GM18499 (cell line): ENCODE data around the gene ITGA11.
"Not testable (repeated sequence)": the region's sequence is repeated elsewhere in the genome, so short reads cannot be mapped to it uniquely, and the experiment has no call there.

ENCODE experiments used
- ATAC-seq: cut with Tn5 transposase; IDR thresholded peaks from one replicate; pipeline ENCODE4 v1.9.1; 2021; ENCODE audit warnings: moderate number of reproducible peaks; ENCODE audit not compliant: insufficient read depth, unreplicated experiment

ITGA11 gene

DNA sequence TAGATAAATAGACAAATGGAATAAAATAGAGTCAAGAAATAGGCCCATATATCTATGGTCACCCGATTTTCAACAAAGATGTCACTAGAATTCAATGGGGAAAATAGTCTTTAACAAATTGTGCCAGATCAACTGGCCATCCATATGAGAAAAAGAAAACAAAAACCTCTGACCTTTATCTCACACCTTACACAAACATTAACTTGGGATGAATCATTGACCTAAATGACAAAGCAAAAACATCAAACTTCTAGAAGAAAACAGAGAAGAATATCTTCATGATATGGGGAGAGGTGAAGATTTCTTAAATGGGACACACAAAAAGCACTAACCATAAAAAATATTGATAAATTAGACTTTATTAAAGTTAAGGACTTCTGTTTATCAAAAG, 31.9 kb downstream of the ITGA11 start:
- no peak for ATAC-seq

- ATAC-seq: no peak
Observed at GRCh38 chr15:68399096-68400065, 32.6 kb downstream of the ITGA11 start.

DNA sequence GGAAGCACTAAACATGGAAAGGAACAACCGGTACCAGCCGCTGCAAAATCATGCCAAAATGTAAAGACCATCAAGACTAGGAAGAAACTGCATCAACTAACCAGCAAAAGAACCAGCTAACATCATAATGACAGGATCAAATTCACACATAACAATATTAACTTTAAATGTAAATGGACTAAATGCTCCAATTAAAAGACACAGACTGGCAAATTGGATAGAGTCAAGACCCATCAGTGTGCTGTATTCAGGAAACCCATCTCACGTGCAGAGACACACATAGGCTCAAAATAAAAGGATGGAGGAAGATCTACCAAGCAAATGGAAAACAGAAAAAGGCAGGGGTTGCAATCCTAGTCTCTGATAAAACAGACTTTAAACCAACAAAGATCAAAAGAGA, 34.0 kb downstream of the ITGA11 start:
- not testable (repeated sequence) for ATAC-seq

DNA sequence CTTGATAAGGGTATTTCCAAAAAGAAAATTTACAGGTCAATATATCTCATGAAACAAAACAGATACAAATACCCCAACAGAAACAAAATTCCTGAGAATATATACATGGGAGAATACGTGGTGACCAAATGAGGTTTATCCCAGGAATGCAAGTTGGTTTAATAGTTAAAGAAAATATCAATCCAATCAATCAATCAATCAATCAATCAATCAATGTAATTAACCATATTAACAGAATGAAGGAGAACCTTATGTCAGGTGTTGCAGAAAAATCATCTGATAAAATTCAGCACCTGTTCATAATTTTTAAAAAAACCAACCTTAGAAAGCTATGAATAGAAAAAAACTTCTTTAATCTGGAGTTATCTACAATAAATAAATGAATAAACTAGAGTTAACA, 35.9 kb downstream of the ITGA11 start:
- no peak for ATAC-seq

- no peak for ATAC-seq
Observed at GRCh38 chr15:68391121-68391520, 40.8 kb downstream of the ITGA11 start.

GRCh38 chr15:68389936-68390817, 41.8 kb downstream of the ITGA11 start:
- no peak for ATAC-seq

- no peak for ATAC-seq
Observed at GRCh38 chr15:68389041-68389930, 42.7 kb downstream of the ITGA11 start.

DNA sequence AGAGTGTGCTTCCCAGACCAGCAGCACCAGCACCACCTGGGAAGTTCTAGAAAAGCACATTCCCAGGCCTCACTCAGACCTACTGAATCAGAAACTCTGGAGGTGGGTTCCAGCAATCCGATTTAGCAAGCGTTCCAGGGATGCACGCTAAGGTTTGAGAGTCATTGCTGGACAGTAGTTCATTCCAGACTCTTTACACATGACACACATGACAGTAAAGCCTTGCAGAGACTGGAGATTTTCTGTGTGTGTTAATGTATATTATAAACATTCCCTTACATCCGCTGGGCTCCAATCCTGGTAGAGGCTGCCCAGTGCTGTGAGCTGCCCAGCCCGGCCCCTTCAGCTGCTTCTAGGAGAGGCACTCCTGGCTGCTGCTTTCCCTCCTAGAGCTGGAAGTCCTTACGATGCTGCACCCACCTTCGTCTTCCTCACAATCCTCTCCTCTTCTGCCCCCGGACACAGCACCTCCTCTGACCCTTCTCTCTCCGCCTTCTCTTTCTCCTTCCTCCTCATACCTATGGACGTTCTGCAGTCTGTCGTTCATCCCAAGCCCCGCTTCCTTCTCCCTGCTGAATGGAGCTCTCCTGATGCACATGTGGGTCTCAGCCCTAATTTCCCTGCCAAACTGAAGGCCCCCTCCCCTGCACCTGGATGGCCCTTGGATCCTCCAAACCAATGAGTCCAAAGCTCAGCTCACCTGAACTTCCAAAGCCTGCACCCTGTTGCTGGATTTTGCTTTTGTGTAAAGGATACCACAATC, 44.4 kb downstream of the ITGA11 start:
- no peak for ATAC-seq

DNA sequence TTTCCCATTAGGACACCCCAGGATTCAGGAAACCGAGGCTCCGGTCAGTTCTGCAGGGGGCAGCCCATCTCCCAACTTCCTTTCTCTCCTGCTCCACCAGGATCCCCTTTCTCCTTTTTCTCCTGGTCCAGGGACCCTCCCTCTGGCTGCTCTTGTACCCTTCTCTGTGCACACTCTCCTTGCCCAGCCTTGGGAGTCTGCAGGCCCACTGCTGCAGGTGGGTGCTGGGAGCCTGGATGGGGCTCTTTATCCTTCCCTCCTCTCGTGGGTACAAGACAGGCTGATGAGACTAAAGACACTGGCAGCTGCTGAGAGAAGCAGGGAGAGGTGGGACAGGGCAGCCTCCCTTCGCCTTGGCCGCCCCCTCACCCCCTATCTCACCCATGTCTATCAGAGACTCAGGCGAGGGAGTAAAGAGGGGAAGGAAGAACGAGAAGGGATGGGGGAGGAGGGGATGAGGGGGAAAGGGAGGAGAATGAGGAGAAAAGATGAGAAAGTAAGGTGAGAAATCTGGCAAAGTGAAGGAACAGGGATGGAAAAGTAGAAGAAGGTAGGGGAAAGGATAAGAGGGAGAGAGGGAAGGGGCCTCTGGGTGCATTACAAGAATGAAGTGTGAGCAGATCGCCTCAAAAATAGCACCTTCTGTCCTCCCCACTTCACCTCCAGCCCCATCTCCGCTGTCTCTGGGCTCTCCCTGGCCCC, 45.2 kb downstream of the ITGA11 start:
- ATAC-seq: no peak

DNA sequence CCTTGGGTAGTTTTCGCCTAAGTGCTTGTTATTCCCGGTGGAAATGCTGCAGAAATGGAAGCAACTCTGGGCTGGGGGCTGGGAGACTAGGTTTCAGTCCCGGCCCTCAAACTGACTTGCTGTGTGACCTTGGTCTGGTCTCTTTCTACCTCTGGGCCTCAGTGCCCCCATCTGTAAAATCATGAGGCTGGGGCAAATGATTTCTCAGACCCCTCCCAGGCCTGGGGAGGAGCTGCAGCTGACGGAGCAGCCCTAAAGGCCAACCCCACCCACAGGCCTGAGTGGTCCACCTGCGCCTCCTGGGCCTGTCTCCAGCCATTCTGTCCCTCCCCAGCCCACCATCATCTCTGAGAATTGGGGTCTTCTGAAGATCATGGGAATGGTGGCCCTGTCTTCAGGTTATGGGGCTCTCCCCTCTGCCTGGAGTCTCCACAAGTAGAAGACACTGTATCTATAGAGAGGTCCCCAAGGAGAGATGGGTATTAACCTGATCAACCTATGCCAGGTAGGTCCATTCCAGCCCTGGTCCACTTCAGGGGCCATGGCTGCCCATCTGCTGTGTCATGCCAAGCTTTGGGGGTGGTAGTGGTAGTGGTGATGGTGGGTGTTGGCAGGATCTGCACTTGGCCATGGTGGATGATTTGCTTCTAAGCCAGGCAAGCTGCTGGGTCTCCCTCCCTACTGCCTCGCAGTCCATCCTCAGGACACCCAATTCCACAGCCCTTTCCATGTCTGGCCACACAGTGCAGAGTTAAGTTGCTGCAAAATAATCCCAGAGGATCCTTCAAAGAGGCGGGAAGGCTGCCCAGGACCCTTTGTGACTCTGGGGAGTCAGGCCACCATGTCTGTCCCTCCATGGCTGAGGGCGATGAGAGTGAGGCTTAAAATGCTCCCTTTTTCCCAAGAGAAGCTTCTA, 46.0 kb downstream of the ITGA11 start:
- no peak for ATAC-seq

GRCh38 chr15:68385240-68385561, 46.8 kb downstream of the ITGA11 start:
- ATAC-seq: no peak

- no peak for ATAC-seq
Observed at GRCh38 chr15:68384451-68385239, 47.3 kb downstream of the ITGA11 start.

GRCh38 chr15:68383161-68384074, 48.5 kb downstream of the ITGA11 start:
- ATAC-seq: no peak

DNA sequence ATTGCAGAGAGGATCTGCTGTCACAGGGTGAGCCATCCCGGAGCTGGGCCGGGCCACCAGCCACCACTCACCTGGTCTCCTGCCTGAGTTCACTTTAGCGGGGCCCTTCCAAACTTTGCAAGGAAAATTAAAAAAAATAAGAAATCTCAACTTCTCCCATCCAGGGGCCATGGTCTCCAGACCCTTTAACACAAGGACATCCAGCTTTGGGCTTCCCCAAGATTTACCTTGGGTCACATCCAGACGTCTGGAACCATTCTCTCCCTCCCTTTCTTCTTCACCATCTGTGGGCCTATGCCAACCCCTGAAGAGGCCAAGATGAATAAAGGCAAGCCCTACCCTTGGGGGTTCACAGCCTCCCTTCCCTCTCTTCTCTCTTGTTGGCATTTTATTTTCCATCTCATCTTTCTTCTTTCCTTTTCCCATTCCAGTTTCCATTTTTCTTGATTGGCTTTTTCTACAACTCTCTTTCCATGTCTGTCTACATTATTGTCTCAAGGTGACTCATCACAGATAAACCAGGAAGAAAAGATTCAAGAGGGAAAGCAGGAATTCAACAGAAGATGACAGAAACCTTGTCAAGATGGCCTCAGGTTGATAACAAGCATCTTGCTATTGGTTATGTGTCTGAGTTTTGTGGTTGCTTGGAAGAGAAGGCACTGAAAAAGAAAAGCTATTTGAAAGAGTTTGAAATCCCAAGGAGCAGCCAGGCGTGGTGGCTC, 49.5 kb downstream of the ITGA11 start:
- ATAC-seq: no peak

- no peak for ATAC-seq
Observed at GRCh38 chr15:68380456-68380855, 51.5 kb downstream of the ITGA11 start.
